H9 (cell line): ENCODE data around the gene OR6B1. TPM values are rescaled to one million over a fixed set of nuclear protein-coding genes. Genes with fewer than 3 reads are reported as not detected.

Source experiments
- DNase-seq: peaks from one replicate; pipeline ENCODE4 v3.0.0-alpha.2; 2017
- H2AFZ ChIP-seq: one replicate; pipeline ENCODE4 v1.6.1; 2013; ENCODE audit warnings: mild to moderate bottlenecking, low read length, control low read depth, moderate library complexity
- H2AK5ac ChIP-seq: 2 replicates; pipeline ENCODE4 v1.6.1; 2013; ENCODE audit warnings: low read length, control low read depth, mixed read lengths; ENCODE audit not compliant: insufficient read length
- H2BK120ac ChIP-seq: one replicate; pipeline ENCODE4 v1.6.1; 2013; ENCODE audit warnings: low read depth, mild to moderate bottlenecking, low read length, control low read depth, inconsistent platforms; ENCODE audit not compliant: poor library complexity, severe bottlenecking
- H2BK12ac ChIP-seq: 2 replicates; pipeline ENCODE4 v1.6.1; 2013; ENCODE audit warnings: low read length, control low read depth, mixed read lengths, low read depth; ENCODE audit not compliant: insufficient read length
- H2BK15ac ChIP-seq: 2 replicates; pipeline ENCODE4 v1.6.1; 2013; ENCODE audit warnings: low read depth, low read length, control low read depth
- H2BK20ac ChIP-seq: one replicate; pipeline ENCODE4 v1.6.1; 2013; ENCODE audit warnings: low read depth, mild to moderate bottlenecking, low read length, control low read depth, inconsistent platforms; ENCODE audit not compliant: poor library complexity, severe bottlenecking
- H2BK5ac ChIP-seq: 2 replicates; pipeline ENCODE4 v1.6.1; 2013; ENCODE audit warnings: low read length, control low read depth, mixed read lengths; ENCODE audit not compliant: insufficient read length
- H3K14ac ChIP-seq: 2 replicates; pipeline ENCODE4 v1.6.1; 2013; ENCODE audit warnings: low read length, control low read depth; ENCODE audit not compliant: insufficient read depth
- H3K18ac ChIP-seq: 2 replicates; pipeline ENCODE4 v1.6.1; 2013; ENCODE audit warnings: low read depth, mild to moderate bottlenecking, mixed read lengths, low read length, control low read depth; ENCODE audit not compliant: insufficient read length
- H3K23ac ChIP-seq: 2 replicates; pipeline ENCODE4 v1.6.1; 2013; ENCODE audit warnings: low read length, control low read depth, mixed read lengths, low read depth; ENCODE audit not compliant: insufficient read length
- H3K23me2 ChIP-seq: 2 replicates; pipeline ENCODE4 v1.6.1; 2013; ENCODE audit warnings: low read depth, mild to moderate bottlenecking, mixed read lengths, low read length, control low read depth; ENCODE audit not compliant: insufficient read length, poor library complexity, severe bottlenecking
- H3K27ac ChIP-seq: 2 replicates; pipeline ENCODE4 v1.5.1; 2013; ENCODE audit warnings: low read length, control low read depth, mixed read lengths, low read depth; ENCODE audit not compliant: insufficient read length
- H3K27me3 ChIP-seq: 2 replicates; pipeline ENCODE4 v1.6.1; 2013; ENCODE audit warnings: low read length, control low read depth, inconsistent platforms; ENCODE audit not compliant: insufficient read depth
- H3K4ac ChIP-seq: 2 replicates; pipeline ENCODE4 v1.6.1; 2013; ENCODE audit warnings: low read depth, mild to moderate bottlenecking, control low read depth, inconsistent platforms, low read length, moderate library complexity
- H3K4me1 ChIP-seq: 2 replicates; pipeline ENCODE4 v1.6.1; 2013; ENCODE audit warnings: low read length, control low read depth, inconsistent platforms; ENCODE audit not compliant: insufficient read depth
- H3K4me2 ChIP-seq: 2 replicates; pipeline ENCODE4 v1.6.1; 2013; ENCODE audit warnings: low read length, control low read depth, mixed read lengths; ENCODE audit not compliant: insufficient read length, insufficient read depth
- H3K56ac ChIP-seq: 2 replicates; pipeline ENCODE4 v1.6.1; 2013; ENCODE audit warnings: low read depth, mild to moderate bottlenecking, mixed read lengths, low read length, control low read depth; ENCODE audit not compliant: insufficient read length
- H3K79me1 ChIP-seq: 2 replicates; pipeline ENCODE4 v1.6.1; 2013; ENCODE audit warnings: low read depth, mild to moderate bottlenecking, moderate library complexity, low read length, control low read depth, inconsistent platforms; ENCODE audit not compliant: insufficient read depth, poor library complexity, severe bottlenecking
- H3K79me2 ChIP-seq: 2 replicates; pipeline ENCODE4 v1.6.1; 2013; ENCODE audit warnings: low read length, control low read depth, inconsistent platforms; ENCODE audit not compliant: insufficient read depth
- H3K9ac ChIP-seq: 2 replicates; pipeline ENCODE4 v1.6.1; 2013; ENCODE audit warnings: low read length, control low read depth, mixed read lengths; ENCODE audit not compliant: insufficient read length; ENCODE audit errors: extremely low read depth
- H3K9me3 ChIP-seq: one replicate; pipeline ENCODE4 v1.6.1; 2013; ENCODE audit warnings: low read depth, low read length, inconsistent platforms; ENCODE audit not compliant: control insufficient read depth
- H3T11ph ChIP-seq: one replicate; pipeline ENCODE4 v1.6.1; 2013; ENCODE audit warnings: mild to moderate bottlenecking, low read length, control low read depth, inconsistent platforms
- H4K20me1 ChIP-seq: one replicate; pipeline ENCODE4 v1.6.1; 2013; ENCODE audit not compliant: control insufficient read depth, insufficient read length, insufficient read depth
- H4K5ac ChIP-seq: 2 replicates; pipeline ENCODE4 v1.6.1; 2013; ENCODE audit warnings: low read depth, mild to moderate bottlenecking, mixed read lengths, low read length, control low read depth; ENCODE audit not compliant: insufficient read length
- H4K8ac ChIP-seq: replicated peaks from 2 replicates; pipeline ENCODE4 v1.6.1; 2013; ENCODE audit warnings: low read length, control low read depth, mixed read lengths, low read depth; ENCODE audit not compliant: insufficient read length
- H4K91ac ChIP-seq: 2 replicates; pipeline ENCODE4 v1.6.1; 2013; ENCODE audit warnings: low read depth, mild to moderate bottlenecking, moderate library complexity, mixed read lengths, low read length, control low read depth; ENCODE audit not compliant: insufficient read length
- H3K27ac Mint-ChIP-seq, 3 experiments: 2 replicates in 2 of 3; 3 replicates in 1 of 3; pipeline ENCODE4 v1.8.0; 2020 to 2021; ENCODE audit warnings: mixed read lengths in 3 of 3, mild to moderate bottlenecking in 1 of 3, moderate library complexity in 1 of 3
- H3K27me3 Mint-ChIP-seq: 2 replicates; pipeline ENCODE4 v1.8.0; 2021; ENCODE audit warnings: low read depth, mild to moderate bottlenecking, moderate library complexity, mixed read lengths
- H3K36me3 Mint-ChIP-seq, 3 experiments: 2 replicates in 2 of 3; 3 replicates in 1 of 3; pipeline ENCODE4 v1.8.0; 2020 to 2021; ENCODE audit warnings: low read depth in 3 of 3, mixed read lengths in 3 of 3; ENCODE audit not compliant: insufficient read depth in 1 of 3
- H3K4me1 Mint-ChIP-seq, 2 experiments: 2 replicates each; pipeline ENCODE4 v1.8.0; 2020; ENCODE audit warnings: mixed read lengths in 2 of 2
- H3K4me3 Mint-ChIP-seq, 2 experiments: 2 replicates in 1 of 2; 3 replicates in 1 of 2; pipeline ENCODE4 v1.8.0; 2020 to 2021; ENCODE audit warnings: mild to moderate bottlenecking in 2 of 2, mixed read lengths in 2 of 2, moderate library complexity in 1 of 2
- H3K9me3 Mint-ChIP-seq, 2 experiments: 2 replicates in 1 of 2; 3 replicates in 1 of 2; pipeline ENCODE4 v1.8.0; 2020; ENCODE audit warnings: mild to moderate bottlenecking in 2 of 2, mixed read lengths in 2 of 2, moderate library complexity in 1 of 2
- total RNA-seq: library from RNA; stranded (reverse); gene quantifications from 2 replicates; pipeline ENCODE4 v1.2.1, GENCODE V29; 2021
- TF ChIP-seq, protein P1 (sequence below): fragments of 200-600 bp; sonication (generic); conservative IDR thresholded peaks from 3 replicates; pipeline ENCODE4 v1.8.0; 2021; ENCODE audit warnings: antibody characterized with exemption, mild to moderate bottlenecking

Gene OR6B1
- total RNA-seq, 1 experiment from 2014 or later = not detected

- Histone ChIP-seq H2AFZ (no peak overlapping the region), H3K79me2 (no peaks in the 10 kb centered on the region), H3K14ac (no peak overlapping the region), H4K8ac (no peak overlapping the region), H3K4me2 (no peak overlapping the region), H2BK5ac (no peak overlapping the region), H3T11ph (no peak overlapping the region), H3K4me1 (no peaks in the 10 kb centered on the region), H3K27ac (no peak overlapping the region), H3K56ac (no peak overlapping the region), H3K27me3 (no peaks in the 10 kb centered on the region), H4K91ac (no peak overlapping the region), H2BK12ac (no peak overlapping the region), H2AK5ac (no peak overlapping the region), H3K9ac (no peak overlapping the region), H3K18ac (no peak overlapping the region), H3K23ac (no peak overlapping the region), H2BK120ac (no peak overlapping the region), H2BK20ac (no peak overlapping the region), H2BK15ac (no peak overlapping the region), H4K5ac (no peak overlapping the region), H3K23me2 (no peaks in the 10 kb centered on the region), H4K20me1 (no peaks in the 10 kb centered on the region), H3K9me3 (peaks cover 9% of the 10 kb centered on the region), H3K79me1 (no peaks in the 10 kb centered on the region), H3K4ac (no peak overlapping the region)
- Mint-ChIP-seq H3K27me3 (no peaks in the 10 kb centered on the region; the same call in 1 of the 2 replicates), H3K27ac (no peak overlapping the region), H3K36me3 (peaks cover 3 to 9% (median 8%) of the 10 kb centered on the region in 3 experiments; a peak in 4 of 7 replicates), H3K4me1 (no peaks in the 10 kb centered on the region), H3K9me3 (peaks cover 16 to 18% of the 10 kb centered on the region in 2 experiments), H3K4me3 (no peak overlapping the region)
- TF ChIP-seq, protein P1, sequence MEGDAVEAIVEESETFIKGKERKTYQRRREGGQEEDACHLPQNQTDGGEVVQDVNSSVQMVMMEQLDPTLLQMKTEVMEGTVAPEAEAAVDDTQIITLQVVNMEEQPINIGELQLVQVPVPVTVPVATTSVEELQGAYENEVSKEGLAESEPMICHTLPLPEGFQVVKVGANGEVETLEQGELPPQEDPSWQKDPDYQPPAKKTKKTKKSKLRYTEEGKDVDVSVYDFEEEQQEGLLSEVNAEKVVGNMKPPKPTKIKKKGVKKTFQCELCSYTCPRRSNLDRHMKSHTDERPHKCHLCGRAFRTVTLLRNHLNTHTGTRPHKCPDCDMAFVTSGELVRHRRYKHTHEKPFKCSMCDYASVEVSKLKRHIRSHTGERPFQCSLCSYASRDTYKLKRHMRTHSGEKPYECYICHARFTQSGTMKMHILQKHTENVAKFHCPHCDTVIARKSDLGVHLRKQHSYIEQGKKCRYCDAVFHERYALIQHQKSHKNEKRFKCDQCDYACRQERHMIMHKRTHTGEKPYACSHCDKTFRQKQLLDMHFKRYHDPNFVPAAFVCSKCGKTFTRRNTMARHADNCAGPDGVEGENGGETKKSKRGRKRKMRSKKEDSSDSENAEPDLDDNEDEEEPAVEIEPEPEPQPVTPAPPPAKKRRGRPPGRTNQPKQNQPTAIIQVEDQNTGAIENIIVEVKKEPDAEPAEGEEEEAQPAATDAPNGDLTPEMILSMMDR = no peak
- DNase-seq = no peak
Observed at GRCh38 chr7:143987513-143987912, 12.6 kb upstream of the OR6B1 start.
